Fibroblast of lung (primary cell): ENCODE measurements around the gene EXOC2. TPM values are rescaled to one million over a fixed set of nuclear protein-coding genes. Genes with fewer than 3 reads are reported as not detected.
A peak's percentile ranks its signal among the peaks of the same experiment; 100 is the strongest.

Experiments
- DNase-seq, 2 donors: peaks; one replicate each; pipeline versions ENCODE4 v3.0.0 to v3.0.0-alpha.2; 2010; ENCODE audit warnings: low read depth in 2 of 2
- H2AFZ ChIP-seq: 2 replicates; pipeline ENCODE4 v1.5.1; 2012; ENCODE audit warnings: low read length, control low read depth, inconsistent platforms
- H3K27ac ChIP-seq: 2 replicates; pipeline ENCODE4 v1.5.1; 2011; ENCODE audit warnings: low read length, control low read depth; ENCODE audit not compliant: insufficient read depth
- H3K27me3 ChIP-seq: 2 replicates; pipeline ENCODE4 v1.5.1; 2011; ENCODE audit warnings: mild to moderate bottlenecking, low read length; ENCODE audit not compliant: control insufficient read depth, insufficient read depth
- H3K36me3 ChIP-seq: 2 replicates; pipeline ENCODE4 v1.5.1; 2011; ENCODE audit warnings: low read length; ENCODE audit not compliant: control insufficient read depth, insufficient read depth
- H3K4me1 ChIP-seq: 2 replicates; pipeline ENCODE4 v1.5.1; 2011; ENCODE audit warnings: low read length; ENCODE audit not compliant: control insufficient read depth, insufficient read depth; ENCODE audit errors: extremely low read depth
- H3K4me2 ChIP-seq: 2 replicates; pipeline ENCODE4 v1.5.1; 2011; ENCODE audit warnings: low read length, control low read depth; ENCODE audit not compliant: insufficient read depth; ENCODE audit errors: extremely low read depth
- H3K4me3 ChIP-seq, 4 experiments: fragments of 200-600 bp in 1 of 4; sonication (generic) in 1 of 4; replicated peaks in 1 of 4; 2 replicates each; pipeline ENCODE4 v1.5.1; 2011 to 2016; ENCODE audit warnings: low read length in 4 of 4, low read depth in 3 of 4, mild to moderate bottlenecking in 3 of 4, control low read depth in 2 of 4, inconsistent platforms in 1 of 4, mixed read lengths in 1 of 4; ENCODE audit not compliant: insufficient read depth in 1 of 4; ENCODE audit errors: control extremely low read depth in 1 of 4
- H3K79me2 ChIP-seq: 2 replicates; pipeline ENCODE4 v1.5.1; 2012; ENCODE audit warnings: mild to moderate bottlenecking, low read length, inconsistent platforms; ENCODE audit not compliant: control insufficient read depth, insufficient read depth
- H3K9ac ChIP-seq: 2 replicates; pipeline ENCODE4 v1.5.1; 2011; ENCODE audit warnings: mild to moderate bottlenecking, low read length, control low read depth; ENCODE audit not compliant: insufficient read depth
- H3K9me3 ChIP-seq: 2 replicates; pipeline ENCODE4 v1.5.1; 2012; ENCODE audit warnings: low read depth, low read length; ENCODE audit not compliant: control insufficient read depth, insufficient read depth
- H4K20me1 ChIP-seq: 2 replicates; pipeline ENCODE4 v1.5.1; 2011; ENCODE audit warnings: low read length; ENCODE audit not compliant: control insufficient read depth, insufficient read depth; ENCODE audit errors: extremely low read depth
- CTCF ChIP-seq, 2 donors: IDR thresholded peaks in 1 of 2; conservative IDR thresholded peaks in 1 of 2; 1 replicate in 1 of 2; 2 replicates in 1 of 2; pipeline ENCODE4 v1.5.1; 2011 to 2012; ENCODE audit warnings: low read length in 2 of 2, control low read depth in 1 of 2, inconsistent platforms in 1 of 2, low read depth in 1 of 2, mild to moderate bottlenecking in 1 of 2
- EZH2 ChIP-seq: IDR thresholded peaks from 2 replicates; pipeline ENCODE4 v1.5.1; 2012; ENCODE audit warnings: low read length, control low read depth, mild to moderate bottlenecking; ENCODE audit errors: missing control alignments
- polyA plus RNA-seq, 2 donors: library from polyadenylated mRNA; depleted of rRNA in 1 of 2; stranded (reverse) in 1 of 2; unstranded in 1 of 2; fragments of >200 nt; gene quantifications; 2 replicates each; pipeline ENCODE4 v1.2.1, GENCODE V29; 2011 to 2012; ENCODE audit warnings: missing spikeins in 1 of 2
- total RNA-seq: library from RNA; depleted of rRNA; stranded (reverse); fragments of >200 nt; gene quantifications from 2 replicates; pipeline ENCODE4 v1.2.1, GENCODE V29; 2014

Gene EXOC2
- total and polyA plus RNA-seq, 2 donors (not counting 1 experiment from before 2014, with no cell fraction given), result 19.7 to 42.3 TPM

GRCh38 chr6:551405-551804 lies 141.5 kb downstream of the EXOC2 start:
- Histone ChIP-seq H3K9me3 (no peaks in the 10 kb centered on the region), H3K27ac (no peak overlapping the region), H3K4me3 (no peak overlapping the region), H3K4me2 (no peak overlapping the region), H4K20me1 (no peaks in the 10 kb centered on the region), H3K9ac (no peak overlapping the region), H3K36me3 (peaks cover 2% of the 10 kb centered on the region), H3K4me1 (no peaks in the 10 kb centered on the region), H3K27me3 (no peaks in the 10 kb centered on the region), H3K79me2 (no peaks in the 10 kb centered on the region), H2AFZ (no peak overlapping the region)
- DNase-seq, result peak; percentile 25 to 32
- no peak for TF ChIP-seq CTCF (conservative IDR thresholded peaks at IDR 0.05 in 1 of 2, IDR thresholded peaks at IDR 0.05 in 1 of 2; ENCODE audit: low read depth in 1 of 2, low read length in 2 of 2)

- Histone ChIP-seq H3K4me3 (no peak overlapping the region), H3K36me3 (no peaks in the 10 kb centered on the region), H3K27me3 (no peaks in the 10 kb centered on the region), H3K4me2 (no peak overlapping the region), H3K4me1 (no peaks in the 10 kb centered on the region), H3K9ac (no peak overlapping the region), H2AFZ (no peak overlapping the region), H3K9me3 (no peaks in the 10 kb centered on the region), H3K27ac (no peak overlapping the region), H4K20me1 (no peaks in the 10 kb centered on the region), H3K79me2 (no peaks in the 10 kb centered on the region)
- DNase-seq, result no peak
- TF ChIP-seq EZH2, result no peak
- no peak for TF ChIP-seq CTCF (conservative IDR thresholded peaks at IDR 0.05 in 1 of 2, IDR thresholded peaks at IDR 0.05 in 1 of 2; ENCODE audit: low read depth in 1 of 2, low read length in 2 of 2)
Measured at GRCh38 chr6:549906-550305, 143.0 kb downstream of the EXOC2 start.

- Histone ChIP-seq H3K36me3 (no peaks in the 10 kb centered on the region), H3K4me2 (no peak overlapping the region), H3K9ac (no peak overlapping the region), H3K4me1 (no peaks in the 10 kb centered on the region), H3K9me3 (no peaks in the 10 kb centered on the region), H2AFZ (no peak overlapping the region), H3K79me2 (no peaks in the 10 kb centered on the region), H4K20me1 (no peaks in the 10 kb centered on the region), H3K4me3 (no peak overlapping the region), H3K27me3 (no peaks in the 10 kb centered on the region), H3K27ac (no peak overlapping the region)
- TF ChIP-seq EZH2, result no peak
- no peak for TF ChIP-seq CTCF (conservative IDR thresholded peaks at IDR 0.05 in 1 of 2, IDR thresholded peaks at IDR 0.05 in 1 of 2; ENCODE audit: low read depth in 1 of 2, low read length in 2 of 2)
- no peak for DNase-seq
Measured at GRCh38 chr6:548517-548916, 144.4 kb downstream of the EXOC2 start.
